PC-3 (cell line): ENCODE measurements around the gene SLC25A12.
"Not testable (repeated sequence)": the region's sequence is repeated elsewhere in the genome, so short reads cannot be mapped to it uniquely, and the experiment has no call there.

Experiments
- EZH2 ChIP-seq: fragments of 300-600 bp; sonication (generic); IDR thresholded peaks from one replicate; pipeline ENCODE4 v1.6.1; 2017; ENCODE audit warnings: antibody characterized with exemption, mild to moderate bottlenecking, low read length; ENCODE audit not compliant: unreplicated experiment
- TF ChIP-seq, protein P1 (sequence below): fragments of 300-600 bp; sonication (generic); conservative IDR thresholded peaks from 2 replicates; pipeline ENCODE4 v1.5.1; 2017; ENCODE audit warnings: antibody characterized with exemption, low read depth, mild to moderate bottlenecking, low read length

DNA sequence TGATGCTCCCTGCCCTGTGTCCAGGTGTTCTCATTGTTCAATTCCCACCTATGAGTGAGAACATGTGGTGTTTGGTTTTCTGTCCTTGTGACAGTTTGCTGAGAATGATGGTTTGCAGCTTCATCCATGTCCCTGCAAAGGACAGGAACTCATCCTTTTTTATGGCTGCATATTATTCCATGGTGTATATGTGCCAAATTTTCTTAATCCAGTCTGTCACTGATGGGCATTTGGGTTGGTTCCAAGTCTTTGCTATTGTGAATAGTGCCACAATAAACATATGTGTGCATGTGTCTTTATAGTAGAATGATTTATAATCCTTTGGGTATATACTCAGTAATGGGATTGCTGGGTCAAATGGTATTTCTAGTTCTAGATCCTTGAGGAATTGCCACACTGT is 85.2 kb downstream of the SLC25A12 start:
- TF ChIP-seq, protein P1, sequence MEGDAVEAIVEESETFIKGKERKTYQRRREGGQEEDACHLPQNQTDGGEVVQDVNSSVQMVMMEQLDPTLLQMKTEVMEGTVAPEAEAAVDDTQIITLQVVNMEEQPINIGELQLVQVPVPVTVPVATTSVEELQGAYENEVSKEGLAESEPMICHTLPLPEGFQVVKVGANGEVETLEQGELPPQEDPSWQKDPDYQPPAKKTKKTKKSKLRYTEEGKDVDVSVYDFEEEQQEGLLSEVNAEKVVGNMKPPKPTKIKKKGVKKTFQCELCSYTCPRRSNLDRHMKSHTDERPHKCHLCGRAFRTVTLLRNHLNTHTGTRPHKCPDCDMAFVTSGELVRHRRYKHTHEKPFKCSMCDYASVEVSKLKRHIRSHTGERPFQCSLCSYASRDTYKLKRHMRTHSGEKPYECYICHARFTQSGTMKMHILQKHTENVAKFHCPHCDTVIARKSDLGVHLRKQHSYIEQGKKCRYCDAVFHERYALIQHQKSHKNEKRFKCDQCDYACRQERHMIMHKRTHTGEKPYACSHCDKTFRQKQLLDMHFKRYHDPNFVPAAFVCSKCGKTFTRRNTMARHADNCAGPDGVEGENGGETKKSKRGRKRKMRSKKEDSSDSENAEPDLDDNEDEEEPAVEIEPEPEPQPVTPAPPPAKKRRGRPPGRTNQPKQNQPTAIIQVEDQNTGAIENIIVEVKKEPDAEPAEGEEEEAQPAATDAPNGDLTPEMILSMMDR = not testable (repeated sequence)
- not testable (repeated sequence) for TF ChIP-seq EZH2
